Nephron progenitor cell (in vitro differentiated cells): Measurements from ENCODE around the gene GCK.

Source experiments
- DNase-seq: peaks from one replicate; pipeline ENCODE4 v3.0.0; 2021
- H3K27ac Mint-ChIP-seq: 2 replicates; pipeline ENCODE4 v1.8.0; 2021; ENCODE audit warnings: mild to moderate bottlenecking, moderate library complexity, mixed read lengths
- H3K27me3 Mint-ChIP-seq: 2 replicates; pipeline ENCODE4 v1.8.0; 2021; ENCODE audit warnings: mild to moderate bottlenecking, low read depth, mixed read lengths; ENCODE audit not compliant: poor library complexity
- H3K36me3 Mint-ChIP-seq: 2 replicates; pipeline ENCODE4 v1.8.0; 2021; ENCODE audit warnings: low read depth, mixed read lengths
- H3K4me1 Mint-ChIP-seq: 2 replicates; pipeline ENCODE4 v1.8.0; 2021; ENCODE audit warnings: mixed read lengths
- H3K4me3 Mint-ChIP-seq: 2 replicates; pipeline ENCODE4 v1.8.0; 2021; ENCODE audit warnings: mild to moderate bottlenecking, moderate library complexity, mixed read lengths
- H3K9me3 Mint-ChIP-seq: 2 replicates; pipeline ENCODE4 v1.8.0; 2021; ENCODE audit warnings: mild to moderate bottlenecking, moderate library complexity, mixed read lengths
- CTCF ChIP-seq: fragments of 200-600 bp; sonication (generic); IDR thresholded peaks from 2 replicates; pipeline ENCODE4 v1.5.0; 2021; ENCODE audit warnings: antibody characterized with exemption

The GCK gene

DNA sequence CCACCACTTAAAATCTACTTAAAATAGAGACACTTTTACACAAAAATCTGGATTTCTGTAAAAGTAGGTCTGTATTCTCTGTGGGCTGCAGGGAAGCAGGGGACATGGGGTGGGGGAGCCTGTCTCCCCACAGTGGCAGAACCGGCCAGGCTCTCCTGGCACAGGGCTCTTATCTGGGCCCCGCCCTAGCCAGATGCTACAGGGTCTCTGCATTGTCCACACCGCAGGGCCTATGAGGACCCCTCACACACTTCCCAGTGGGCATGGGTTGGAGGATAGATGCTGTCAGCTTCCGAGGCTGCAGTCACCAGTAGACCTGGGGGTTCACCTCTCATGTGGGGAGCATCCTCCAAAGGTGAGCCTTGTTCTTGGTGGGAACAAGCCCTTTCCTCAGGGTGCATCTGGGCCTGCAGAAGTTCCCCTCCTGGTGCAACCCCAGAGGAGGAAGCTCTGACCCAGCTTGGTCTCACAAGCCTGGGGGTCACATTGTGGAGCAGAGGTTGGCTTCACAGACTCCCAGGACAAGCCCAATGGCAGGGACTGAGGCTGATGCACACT lies 32.7 kb downstream of the GCK start:
- Mint-ChIP-seq H3K36me3 (no peaks in the 10 kb centered on the region), H3K27ac (no peak overlapping the region), H3K4me3 (no peak overlapping the region), H3K9me3 (no peaks in the 10 kb centered on the region), H3K27me3 (peaks cover 12% of the 10 kb centered on the region), H3K4me1 (peaks cover 21% of the 10 kb centered on the region)
- DNase-seq = no peak
- no peak for TF ChIP-seq CTCF

DNA sequence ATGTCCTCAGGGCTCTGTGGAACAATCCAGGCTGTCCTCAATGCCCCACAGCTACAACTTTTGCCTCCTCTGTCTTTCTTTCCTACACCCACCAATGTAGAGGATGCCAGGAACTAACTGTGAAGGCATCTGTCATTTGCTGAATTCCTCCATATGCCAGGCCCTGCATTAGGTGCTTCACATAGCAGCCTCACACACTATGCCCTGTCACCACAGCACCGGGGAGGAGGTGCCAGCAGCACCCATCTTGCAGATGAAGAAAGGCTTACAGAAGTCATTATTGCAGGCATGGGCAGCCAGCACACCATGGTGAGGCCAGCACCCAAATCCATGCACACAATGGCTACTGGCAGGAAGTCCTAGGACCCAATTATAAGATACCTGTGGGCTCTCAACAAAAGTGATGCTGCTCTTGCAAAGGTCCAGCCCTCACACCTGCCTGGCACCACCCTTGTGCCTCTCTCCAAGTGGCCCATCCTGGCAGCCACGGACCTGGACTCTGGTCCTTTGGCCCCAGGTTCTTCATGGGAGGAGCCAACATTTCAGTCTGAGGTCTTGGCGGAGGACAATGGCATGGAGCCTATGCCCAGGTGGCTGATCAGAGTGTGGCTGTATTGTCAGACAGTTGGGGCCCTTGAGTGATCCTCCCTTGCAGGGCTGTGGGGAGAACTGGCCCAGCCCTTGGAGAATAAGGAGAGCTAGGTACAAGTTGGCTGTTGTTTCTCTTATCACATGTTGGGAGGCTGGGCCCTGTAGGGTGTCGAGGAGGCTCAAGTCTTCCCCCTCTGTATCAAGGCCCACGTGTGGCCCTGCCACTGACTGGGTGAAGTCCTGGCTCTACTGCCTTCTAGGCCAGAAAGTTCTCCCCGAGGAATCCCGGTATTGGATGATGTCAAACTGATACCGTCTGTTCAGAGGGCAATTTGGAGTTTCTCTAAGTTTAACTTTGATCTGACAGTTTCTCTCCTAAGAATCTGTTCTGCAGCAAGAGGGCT lies 33.8 kb downstream of the GCK start:
- Mint-ChIP-seq H3K4me3 (no peak overlapping the region), H3K9me3 (no peaks in the 10 kb centered on the region), H3K36me3 (no peaks in the 10 kb centered on the region), H3K27ac (no peak overlapping the region), H3K4me1 (peaks cover 32% of the 10 kb centered on the region), H3K27me3 (peaks cover 15% of the 10 kb centered on the region)
- no peak for DNase-seq
- TF ChIP-seq CTCF = no peak

DNA sequence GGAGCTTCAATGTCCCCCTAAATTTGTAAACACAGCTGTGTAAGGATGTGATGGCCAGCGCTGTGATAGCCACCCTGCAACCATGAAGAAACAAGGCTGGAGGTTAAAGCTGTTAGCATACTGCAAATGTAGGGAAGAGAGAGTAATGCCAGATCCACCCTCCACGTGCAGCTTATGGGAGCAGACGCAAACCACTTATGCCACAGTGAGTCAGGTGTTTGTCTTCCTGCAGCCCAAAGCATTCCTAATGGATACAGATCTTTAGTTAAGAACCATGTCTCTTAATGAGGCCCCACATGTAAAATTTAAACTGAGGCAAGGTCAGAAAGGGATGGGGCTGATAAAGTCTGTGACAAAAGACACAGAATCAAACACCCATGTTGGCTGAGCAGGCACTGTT lies 34.5 kb downstream of the GCK start:
- no peak for DNase-seq
- TF ChIP-seq CTCF = no peak
- Mint-ChIP-seq H3K27me3 (peaks cover 15% of the 10 kb centered on the region), H3K4me3 (no peak overlapping the region), H3K9me3 (no peaks in the 10 kb centered on the region), H3K27ac (no peak overlapping the region), H3K36me3 (no peaks in the 10 kb centered on the region), H3K4me1 (peaks cover 37% of the 10 kb centered on the region)

- H3K27me3 Mint-ChIP-seq = peaks cover 17% of the 10 kb centered on the region
Measured at GRCh38 chr7:44153948-44154335, 35.3 kb downstream of the GCK start.

GRCh38 chr7:44152971-44153947 lies 36.0 kb downstream of the GCK start:
- Mint-ChIP-seq H3K4me1 (peaks cover 37% of the 10 kb centered on the region), H3K36me3 (no peaks in the 10 kb centered on the region), H3K9me3 (no peaks in the 10 kb centered on the region), H3K27ac (no peak overlapping the region), H3K27me3 (peaks cover 22% of the 10 kb centered on the region), H3K4me3 (no peak overlapping the region)
- no peak for TF ChIP-seq CTCF
- no peak for DNase-seq

More at GRCh38 chr7:44153948-44154335, 35.3 kb downstream of the GCK start:
- H3K4me1 Mint-ChIP-seq = peaks cover 37% of the 10 kb centered on the region
- no peak overlapping the region for H3K27ac Mint-ChIP-seq
- no peak for TF ChIP-seq CTCF
- H3K4me3 Mint-ChIP-seq = no peak overlapping the region
- H3K36me3 Mint-ChIP-seq = no peaks in the 10 kb centered on the region
- DNase-seq = no peak
- H3K9me3 Mint-ChIP-seq = no peaks in the 10 kb centered on the region
